Vagina (tissue), 2 donors: ENCODE measurements around the gene GATA5. TPM values are rescaled to one million over a fixed set of nuclear protein-coding genes. Genes with fewer than 3 reads are reported as not detected.

Source experiments
- DNase-seq, 2 donors: peaks; one replicate each; pipeline ENCODE4 v3.0.0-alpha.2; 2017; ENCODE audit errors: extremely low spot score in 2 of 2
- H3K27ac ChIP-seq: fragments of 200-600 bp; sonication (generic); one replicate; pipeline ENCODE4 v1.5.1; 2019
- H3K27me3 ChIP-seq: fragments of 200-600 bp; sonication (generic); one replicate; pipeline ENCODE4 v1.5.1; 2019
- H3K36me3 ChIP-seq, 2 donors: fragments of 200-600 bp; sonication (generic); one replicate each; pipeline ENCODE4 v1.5.1; 2017 to 2019
- H3K4me1 ChIP-seq: fragments of 200-600 bp; sonication (generic); one replicate; pipeline ENCODE4 v1.5.1; 2019
- H3K4me3 ChIP-seq, 2 donors: fragments of 200-600 bp; sonication (generic); 1 replicate in 1 of 2; 2 replicates in 1 of 2; pipeline ENCODE4 v1.5.1; 2016 to 2019
- H3K9me3 ChIP-seq: fragments of 200-600 bp; sonication (generic); one replicate; pipeline ENCODE4 v1.5.1; 2019
- POLR2A ChIP-seq, 2 donors: fragments of 450-650 bp; IDR thresholded peaks; one replicate each; pipeline ENCODE4 v1.6.1; 2017; ENCODE audit warnings: antibody characterized with exemption in 2 of 2, mild to moderate bottlenecking in 2 of 2, moderate library complexity in 2 of 2
- POLR2AphosphoS5 ChIP-seq, 2 donors: sonication (generic); formaldehyde crosslinking; IDR thresholded peaks; one replicate each; pipeline ENCODE4 v1.9.0; 2017; ENCODE audit warnings: antibody characterized with exemption in 2 of 2, mild to moderate bottlenecking in 2 of 2, low read depth in 1 of 2; ENCODE audit not compliant: insufficient read depth in 1 of 2
- intact Hi-C: fragments of 100-400 bp; cut with DNase I; formaldehyde crosslinking; loops from one replicate; pipeline ENCODE4 v1.15.1; 2023
- total RNA-seq: library from RNA; depleted of rRNA; stranded (reverse); fragments of >200 nt; gene quantifications from one replicate; pipeline ENCODE4 v1.2.3, GENCODE V29; 2016
- TF ChIP-seq, protein P1 (sequence below), 3 experiments: fragments of 450-650 bp in 2 of 3; fragments of 200-600 bp in 1 of 3; sonication (generic) in 1 of 3; IDR thresholded peaks; one replicate each; pipeline ENCODE4 v1.5.1; 2017 to 2019; ENCODE audit warnings: antibody characterized with exemption in 3 of 3, mild to moderate bottlenecking in 2 of 3, moderate library complexity in 2 of 3

GATA5 gene
- total RNA-seq, 1 donor from 2014 or later, result 7.9 TPM

DNA sequence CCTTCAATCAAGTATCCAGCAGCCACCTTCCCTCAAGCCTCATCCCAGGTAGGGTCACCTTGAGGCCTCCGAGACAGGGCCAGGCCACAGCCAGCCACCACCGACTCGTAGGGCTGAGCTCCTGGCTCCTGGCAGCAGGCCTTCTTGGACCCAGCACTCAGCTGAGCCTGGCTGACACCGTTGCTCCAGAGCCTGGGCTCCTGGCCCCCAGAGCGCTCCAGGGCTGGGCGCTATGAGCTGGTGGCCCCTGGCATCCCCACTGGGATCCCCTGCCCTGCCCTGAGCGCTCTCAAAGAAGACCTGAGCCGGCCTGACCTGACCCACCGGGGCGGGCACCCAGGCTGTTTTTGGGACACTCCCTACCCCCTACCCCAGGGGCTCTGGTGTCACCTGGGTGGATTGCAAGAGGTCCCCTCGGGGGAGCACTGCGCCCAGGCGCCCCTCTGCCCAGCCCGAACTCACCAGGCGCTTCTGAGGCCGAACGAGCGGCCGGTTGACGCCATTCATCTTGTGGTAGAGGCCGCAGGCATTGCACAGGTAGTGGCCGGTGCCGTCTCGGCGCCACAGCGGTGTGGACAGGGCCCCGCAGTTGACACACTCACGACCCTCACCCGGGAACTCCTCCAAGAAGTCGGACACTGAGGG, 2.7 kb downstream of the GATA5 start:
- H3K27me3 ChIP-seq, result peaks cover 21% of the 10 kb centered on the region
- H3K4me3 ChIP-seq, result no peak overlapping the region
- H3K4me1 ChIP-seq, result peaks cover 27% of the 10 kb centered on the region
- intact Hi-C loops, result no loop called here
- no peaks in the 10 kb centered on the region for H3K36me3 ChIP-seq
- no peaks in the 10 kb centered on the region for H3K9me3 ChIP-seq
- TF ChIP-seq POLR2AphosphoS5 (IDR thresholded peaks at IDR 0.05; ENCODE audit: insufficient read depth in 1 of 2, low read depth in 1 of 2) (no peak), POLR2A (IDR thresholded peaks at IDR 0.05) (no peak)
- TF ChIP-seq, protein P1, sequence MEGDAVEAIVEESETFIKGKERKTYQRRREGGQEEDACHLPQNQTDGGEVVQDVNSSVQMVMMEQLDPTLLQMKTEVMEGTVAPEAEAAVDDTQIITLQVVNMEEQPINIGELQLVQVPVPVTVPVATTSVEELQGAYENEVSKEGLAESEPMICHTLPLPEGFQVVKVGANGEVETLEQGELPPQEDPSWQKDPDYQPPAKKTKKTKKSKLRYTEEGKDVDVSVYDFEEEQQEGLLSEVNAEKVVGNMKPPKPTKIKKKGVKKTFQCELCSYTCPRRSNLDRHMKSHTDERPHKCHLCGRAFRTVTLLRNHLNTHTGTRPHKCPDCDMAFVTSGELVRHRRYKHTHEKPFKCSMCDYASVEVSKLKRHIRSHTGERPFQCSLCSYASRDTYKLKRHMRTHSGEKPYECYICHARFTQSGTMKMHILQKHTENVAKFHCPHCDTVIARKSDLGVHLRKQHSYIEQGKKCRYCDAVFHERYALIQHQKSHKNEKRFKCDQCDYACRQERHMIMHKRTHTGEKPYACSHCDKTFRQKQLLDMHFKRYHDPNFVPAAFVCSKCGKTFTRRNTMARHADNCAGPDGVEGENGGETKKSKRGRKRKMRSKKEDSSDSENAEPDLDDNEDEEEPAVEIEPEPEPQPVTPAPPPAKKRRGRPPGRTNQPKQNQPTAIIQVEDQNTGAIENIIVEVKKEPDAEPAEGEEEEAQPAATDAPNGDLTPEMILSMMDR (IDR thresholded peaks at IDR 0.05), result no peak
- H3K27ac ChIP-seq, result no peak overlapping the region
- DNase-seq, result no peak

DNA sequence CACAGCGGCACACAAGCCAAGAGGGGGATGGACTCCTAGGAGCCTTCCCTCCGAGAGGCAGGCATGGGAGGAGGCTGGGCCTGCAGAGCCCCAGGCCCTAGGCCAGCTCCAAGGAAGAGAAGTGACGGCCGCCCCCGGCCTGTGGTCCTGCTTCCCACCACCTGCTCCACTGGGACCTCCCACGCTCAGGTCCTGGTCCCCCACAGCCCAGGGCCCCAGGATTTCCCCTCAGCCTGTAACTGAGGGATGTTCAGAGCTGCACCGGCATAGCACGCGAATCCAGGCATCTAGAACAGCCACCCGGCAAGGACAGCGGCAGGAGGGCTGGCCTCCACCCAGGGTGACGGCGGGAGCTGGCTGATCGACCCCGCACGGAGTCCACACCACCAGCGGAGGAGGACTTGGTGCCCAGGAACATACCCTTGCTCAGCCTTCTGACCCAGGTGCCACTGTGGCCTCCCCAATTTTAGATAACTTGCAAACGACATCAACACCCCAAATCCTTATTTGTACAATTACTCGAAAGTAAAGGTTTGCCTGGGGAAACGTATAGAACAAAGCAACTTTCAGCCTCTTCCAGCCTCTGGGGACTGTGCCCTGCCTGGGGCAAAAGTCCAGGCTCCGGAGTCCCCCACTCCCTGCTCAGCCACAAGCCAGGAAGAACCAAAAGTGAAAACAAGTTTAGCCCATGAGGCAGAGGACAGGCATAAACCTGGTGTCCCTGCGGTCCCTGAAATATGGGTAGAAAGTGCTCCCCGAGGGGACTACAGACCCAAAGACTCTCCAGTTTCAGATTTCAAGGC, 3.5 kb downstream of the GATA5 start:
- intact Hi-C loops, result no loop called here

DNA sequence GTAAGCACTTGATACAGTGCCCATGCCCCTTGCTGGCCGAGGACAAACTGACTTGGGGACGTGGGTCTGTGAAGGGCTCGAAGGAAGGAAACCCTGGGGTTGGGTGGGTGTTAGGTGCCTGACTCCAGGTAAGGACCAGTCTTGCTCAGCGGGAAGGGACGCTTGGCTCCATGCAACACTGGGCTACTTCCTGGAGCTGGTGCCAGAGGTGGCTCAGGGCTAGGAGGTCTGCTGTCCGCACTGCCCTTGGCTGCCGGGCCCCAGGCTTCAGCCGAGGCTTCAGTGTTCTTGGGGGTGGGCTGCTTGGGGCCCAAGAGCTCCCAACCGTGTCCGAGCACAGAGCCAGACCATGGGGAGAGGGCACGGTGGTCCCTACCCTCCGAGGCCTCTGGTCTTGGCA, 5.3 kb downstream of the GATA5 start:
- intact Hi-C loops, result no loop called here
- Histone ChIP-seq H3K36me3 (no peaks in the 10 kb centered on the region), H3K27me3 (peaks cover 15% of the 10 kb centered on the region), H3K9me3 (no peaks in the 10 kb centered on the region), H3K27ac (no peak overlapping the region), H3K4me3 (no peak overlapping the region), H3K4me1 (peaks cover 17% of the 10 kb centered on the region)
- no peak for DNase-seq
- no peak for TF ChIP-seq POLR2AphosphoS5 (IDR thresholded peaks at IDR 0.05; ENCODE audit: insufficient read depth in 1 of 2, low read depth in 1 of 2)
- TF ChIP-seq, protein P1 (IDR thresholded peaks at IDR 0.05), result no peak
- no peak for TF ChIP-seq POLR2A (IDR thresholded peaks at IDR 0.05)

More for the DNA sequence above, 3.5 kb downstream of the GATA5 start:
- Histone ChIP-seq H3K4me1 (peaks cover 27% of the 10 kb centered on the region), H3K27me3 (peaks cover 17% of the 10 kb centered on the region), H3K27ac (no peak overlapping the region), H3K9me3 (no peaks in the 10 kb centered on the region), H3K4me3 (no peak overlapping the region), H3K36me3 (no peaks in the 10 kb centered on the region)
- TF ChIP-seq POLR2AphosphoS5 (IDR thresholded peaks at IDR 0.05; ENCODE audit: insufficient read depth in 1 of 2, low read depth in 1 of 2) (no peak), POLR2A (IDR thresholded peaks at IDR 0.05) (no peak)
- TF ChIP-seq, protein P1 (IDR thresholded peaks at IDR 0.05), result no peak
- DNase-seq, result no peak

DNA sequence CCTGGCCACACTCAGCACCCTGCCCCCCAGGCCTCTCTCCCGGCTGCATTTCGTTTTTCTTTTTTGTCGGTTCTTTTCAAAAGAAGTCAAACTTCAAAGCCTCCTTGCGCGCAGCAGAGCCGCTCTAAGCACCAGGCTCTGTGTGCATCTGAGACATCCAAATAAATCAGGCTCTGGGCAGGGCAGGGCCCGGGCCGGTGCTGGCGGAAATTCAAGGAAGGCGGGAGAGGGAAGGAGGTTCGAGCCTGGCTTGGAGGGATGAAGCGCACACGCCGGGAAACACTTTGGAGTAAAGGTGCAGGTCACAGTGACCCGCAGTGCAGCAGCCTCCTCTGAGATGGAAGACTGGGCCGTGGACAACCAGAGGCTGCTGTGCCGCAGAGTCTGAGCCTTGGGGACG, 5.8 kb downstream of the GATA5 start:
- H3K9me3 ChIP-seq, result no peaks in the 10 kb centered on the region
- H3K4me3 ChIP-seq, result no peak overlapping the region
- TF ChIP-seq, protein P1 (IDR thresholded peaks at IDR 0.05), result no peak
- TF ChIP-seq POLR2AphosphoS5 (IDR thresholded peaks at IDR 0.05; ENCODE audit: insufficient read depth in 1 of 2, low read depth in 1 of 2), result peak in 1 of 2 donors; percentile 20
- H3K27me3 ChIP-seq, result peaks cover 11% of the 10 kb centered on the region
- H3K4me1 ChIP-seq, result peaks cover 13% of the 10 kb centered on the region
- DNase-seq, result no peak
- H3K27ac ChIP-seq, result no peak overlapping the region
- no peaks in the 10 kb centered on the region for H3K36me3 ChIP-seq
- intact Hi-C loops, result no loop called here

DNA sequence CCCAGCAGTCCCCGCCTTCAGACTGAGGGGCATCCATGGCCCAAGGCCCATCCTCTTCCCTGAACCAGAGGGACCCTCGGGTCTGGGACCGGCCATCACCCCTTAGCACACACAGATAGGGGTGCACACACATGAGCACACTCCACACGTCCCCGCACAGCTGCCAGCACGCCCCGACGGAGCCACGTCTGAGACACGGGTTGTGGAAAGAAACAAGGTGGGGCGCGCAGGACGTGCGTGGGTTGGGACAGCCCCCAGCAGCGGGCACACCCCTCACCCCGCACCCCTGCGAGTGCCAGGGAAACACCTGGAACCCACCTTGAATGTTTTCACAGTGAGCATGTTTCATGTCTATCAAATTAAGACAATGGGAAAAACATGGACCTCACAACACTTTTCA, 6.4 kb downstream of the GATA5 start:
- Histone ChIP-seq H3K4me1 (peaks cover 6% of the 10 kb centered on the region), H3K36me3 (no peaks in the 10 kb centered on the region), H3K27me3 (peaks cover 7% of the 10 kb centered on the region), H3K27ac (no peak overlapping the region), H3K9me3 (no peaks in the 10 kb centered on the region), H3K4me3 (no peak overlapping the region)
- intact Hi-C loops, result no loop called here
- TF ChIP-seq POLR2AphosphoS5 (IDR thresholded peaks at IDR 0.05; ENCODE audit: insufficient read depth in 1 of 2, low read depth in 1 of 2), result no peak
- TF ChIP-seq, protein P1 (IDR thresholded peaks at IDR 0.05), result no peak
- no peak for TF ChIP-seq POLR2A (IDR thresholded peaks at IDR 0.05)
- DNase-seq, result no peak
